GM12801 (cell line): ENCODE measurements around the gene ZNF541.

Source experiments
- TF ChIP-seq, protein P1 (sequence below): IDR thresholded peaks from one replicate; pipeline ENCODE4 v1.5.1; 2011; ENCODE audit warnings: control low read depth; ENCODE audit not compliant: insufficient read length; ENCODE audit errors: extremely low read depth

ZNF541 gene

GRCh38 chr19:47569331-47569730 lies 3.6 kb downstream of the ZNF541 start:
- TF ChIP-seq, protein P1, sequence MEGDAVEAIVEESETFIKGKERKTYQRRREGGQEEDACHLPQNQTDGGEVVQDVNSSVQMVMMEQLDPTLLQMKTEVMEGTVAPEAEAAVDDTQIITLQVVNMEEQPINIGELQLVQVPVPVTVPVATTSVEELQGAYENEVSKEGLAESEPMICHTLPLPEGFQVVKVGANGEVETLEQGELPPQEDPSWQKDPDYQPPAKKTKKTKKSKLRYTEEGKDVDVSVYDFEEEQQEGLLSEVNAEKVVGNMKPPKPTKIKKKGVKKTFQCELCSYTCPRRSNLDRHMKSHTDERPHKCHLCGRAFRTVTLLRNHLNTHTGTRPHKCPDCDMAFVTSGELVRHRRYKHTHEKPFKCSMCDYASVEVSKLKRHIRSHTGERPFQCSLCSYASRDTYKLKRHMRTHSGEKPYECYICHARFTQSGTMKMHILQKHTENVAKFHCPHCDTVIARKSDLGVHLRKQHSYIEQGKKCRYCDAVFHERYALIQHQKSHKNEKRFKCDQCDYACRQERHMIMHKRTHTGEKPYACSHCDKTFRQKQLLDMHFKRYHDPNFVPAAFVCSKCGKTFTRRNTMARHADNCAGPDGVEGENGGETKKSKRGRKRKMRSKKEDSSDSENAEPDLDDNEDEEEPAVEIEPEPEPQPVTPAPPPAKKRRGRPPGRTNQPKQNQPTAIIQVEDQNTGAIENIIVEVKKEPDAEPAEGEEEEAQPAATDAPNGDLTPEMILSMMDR = no peak

- TF ChIP-seq, protein P1 = no peak
Observed at GRCh38 chr19:47564081-47564480, 8.9 kb downstream of the ZNF541 start.

DNA sequence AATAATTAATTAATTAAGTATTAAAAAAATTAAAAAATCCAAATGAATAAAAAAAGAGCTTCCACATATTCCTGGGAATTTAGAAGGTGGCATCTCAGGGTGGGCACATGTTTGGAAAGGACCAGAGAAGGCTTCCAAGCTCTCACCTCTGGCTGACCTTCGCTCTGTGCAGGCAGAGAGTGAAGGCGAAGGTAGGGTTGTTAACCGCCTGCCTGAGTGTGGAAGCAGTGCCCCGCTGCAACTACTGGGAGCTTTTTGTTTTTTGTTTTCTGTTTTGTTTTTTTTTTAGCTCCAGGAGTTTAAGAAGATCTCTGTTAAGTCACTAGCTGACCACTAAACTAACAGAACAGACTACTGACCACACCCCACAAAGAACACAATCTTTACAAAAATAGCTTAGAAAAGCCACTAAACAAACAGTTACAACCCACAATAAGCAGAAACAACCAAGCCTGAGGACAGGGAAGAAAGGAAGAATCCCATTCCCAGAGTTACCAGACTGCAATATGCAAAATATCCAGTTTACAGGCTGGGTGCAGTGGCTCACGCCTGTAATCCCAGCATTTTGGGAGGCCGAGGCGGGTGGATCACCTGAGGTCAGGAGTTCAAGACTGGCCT lies 11.4 kb downstream of the ZNF541 start:
- TF ChIP-seq, protein P1 = no peak

- TF ChIP-seq, protein P1 = no peak
Observed at GRCh38 chr19:47560999-47561398, 11.9 kb downstream of the ZNF541 start.

GRCh38 chr19:47550129-47550528 lies 22.8 kb downstream of the ZNF541 start:
- TF ChIP-seq, protein P1 = no peak

DNA sequence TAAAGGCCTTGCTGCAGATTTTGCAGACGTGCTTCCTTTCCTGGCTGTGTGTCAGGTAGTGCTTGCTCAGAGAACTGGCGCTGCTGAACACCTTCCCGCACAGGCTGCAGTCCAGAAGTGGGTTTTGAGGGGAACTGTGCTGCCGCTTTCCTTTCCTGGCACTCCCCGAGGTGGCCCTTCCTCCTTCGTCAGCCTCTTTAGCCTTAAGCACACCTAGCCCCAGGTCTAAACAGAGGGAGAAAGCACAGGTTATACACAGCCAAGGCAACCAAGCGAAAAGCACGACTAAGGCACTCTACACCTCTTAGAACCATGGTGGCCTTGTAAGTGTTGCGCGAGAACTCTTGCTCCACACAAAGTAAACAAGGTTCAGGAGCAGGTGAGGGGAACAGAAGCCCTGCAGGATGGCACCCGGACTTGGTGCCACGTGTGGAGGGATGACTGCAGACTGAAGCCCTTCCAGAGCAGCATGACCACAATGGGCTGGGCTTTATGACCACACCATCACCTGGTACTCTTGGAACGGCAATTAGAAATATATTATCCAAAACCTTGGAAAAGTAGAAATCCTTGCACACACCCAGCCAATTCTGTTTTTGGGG lies 23.6 kb downstream of the ZNF541 start:
- TF ChIP-seq, protein P1 = no peak

- TF ChIP-seq, protein P1 = no peak
Observed at GRCh38 chr19:47547199-47547598, 25.7 kb downstream of the ZNF541 start.
